ENCODE measurements around the gene NCAPD3. TPM values are rescaled to one million over a fixed set of nuclear protein-coding genes. Genes with fewer than 3 reads are reported as not detected.

The NCAPD3 gene
- total RNA-seq, 1 donor from 2014 or later = 17.0 TPM

- Mint-ChIP-seq H3K27ac (ENCODE audit: unreplicated experiment) (no peak overlapping the region), H3K36me3 (ENCODE audit: low read depth) (peaks cover under 1% of the 10 kb centered on the region), H3K4me1 (ENCODE audit: low read depth) (peaks cover 12% of the 10 kb centered on the region), H3K9me3 (ENCODE audit: low read depth) (no peaks in the 10 kb centered on the region), H3K27me3 (ENCODE audit: low read depth) (peaks cover 43% of the 10 kb centered on the region), H3K4me3 (ENCODE audit: unreplicated experiment) (no peak overlapping the region)
- no peak for DNase-seq (ENCODE audit: low spot score)
- TF ChIP-seq CTCF (IDR thresholded peaks at IDR 0.05) = peak; percentile 32
These were observed 46.5 kb upstream of the NCAPD3 start for GRCh38 chr11:134270250-134270714.

GRCh38 chr11:134267966-134268365 lies 44.2 kb upstream of the NCAPD3 start:
- TF ChIP-seq CTCF (IDR thresholded peaks at IDR 0.05) = no peak
- Mint-ChIP-seq H3K4me3 (ENCODE audit: unreplicated experiment) (no peak overlapping the region), H3K9me3 (ENCODE audit: low read depth) (no peaks in the 10 kb centered on the region), H3K4me1 (ENCODE audit: low read depth) (peaks cover 10% of the 10 kb centered on the region), H3K27me3 (ENCODE audit: low read depth) (peaks cover 26% of the 10 kb centered on the region), H3K36me3 (ENCODE audit: low read depth) (peaks cover 8% of the 10 kb centered on the region), H3K27ac (ENCODE audit: unreplicated experiment) (no peak overlapping the region)
- DNase-seq (ENCODE audit: low spot score) = no peak

- DNase-seq (ENCODE audit: low spot score) = no peak
- no peak overlapping the region for H3K27ac Mint-ChIP-seq (ENCODE audit: unreplicated experiment)
- H3K4me1 Mint-ChIP-seq (ENCODE audit: low read depth) = peaks cover 10% of the 10 kb centered on the region
- TF ChIP-seq CTCF (IDR thresholded peaks at IDR 0.05) = no peak
- no peaks in the 10 kb centered on the region for H3K9me3 Mint-ChIP-seq (ENCODE audit: low read depth)
- peaks cover 9% of the 10 kb centered on the region for H3K36me3 Mint-ChIP-seq (ENCODE audit: low read depth)
- no peak overlapping the region for H3K4me3 Mint-ChIP-seq (ENCODE audit: unreplicated experiment)
- H3K27me3 Mint-ChIP-seq (ENCODE audit: low read depth) = peaks cover 21% of the 10 kb centered on the region
These were observed 43.7 kb upstream of the NCAPD3 start for GRCh38 chr11:134267461-134267860.

GRCh38 chr11:134266841-134267251 lies 43.1 kb upstream of the NCAPD3 start:
- no peak for TF ChIP-seq CTCF (IDR thresholded peaks at IDR 0.05)
- Mint-ChIP-seq H3K36me3 (ENCODE audit: low read depth) (peaks cover 9% of the 10 kb centered on the region), H3K27me3 (ENCODE audit: low read depth) (peaks cover 18% of the 10 kb centered on the region), H3K4me1 (ENCODE audit: low read depth) (peaks cover 10% of the 10 kb centered on the region), H3K27ac (ENCODE audit: unreplicated experiment) (no peak overlapping the region), H3K4me3 (ENCODE audit: unreplicated experiment) (no peak overlapping the region), H3K9me3 (ENCODE audit: low read depth) (no peaks in the 10 kb centered on the region)
- no peak for DNase-seq (ENCODE audit: low spot score)

- Mint-ChIP-seq H3K27me3 (ENCODE audit: low read depth) (peaks cover 14% of the 10 kb centered on the region), H3K36me3 (ENCODE audit: low read depth) (peaks cover 9% of the 10 kb centered on the region), H3K4me3 (ENCODE audit: unreplicated experiment) (no peak overlapping the region), H3K9me3 (ENCODE audit: low read depth) (no peaks in the 10 kb centered on the region), H3K4me1 (ENCODE audit: low read depth) (peaks cover 10% of the 10 kb centered on the region), H3K27ac (ENCODE audit: unreplicated experiment) (no peak overlapping the region)
- no peak for TF ChIP-seq CTCF (IDR thresholded peaks at IDR 0.05)
- DNase-seq (ENCODE audit: low spot score) = no peak
These were observed 42.7 kb upstream of the NCAPD3 start for GRCh38 chr11:134266440-134266839.
